Bladder microvascular endothelial cell (primary cell): Measurements from ENCODE around the gene RSPO4. TPM values are rescaled to one million over a fixed set of nuclear protein-coding genes. Genes with fewer than 3 reads are reported as not detected.

ENCODE experiments used
- total RNA-seq: library from RNA; depleted of rRNA; stranded (reverse); fragments of >200 nt; gene quantifications from 2 replicates; pipeline ENCODE4 v1.2.3, GENCODE V29; 2014

Gene RSPO4
- total RNA-seq, result not detected in 2 replicates

GRCh38 chr20:1001911-1002681 is at the start of gene RSPO4:
Gene RSPO4 (minus strand): TSS chr20:1002311. CDS start chr20:1002164, 147 bp downstream.

GRCh38 chr20:916125-916799 is 85.8 kb downstream of the RSPO4 start, which contains the start of gene ANGPT4:
Gene ANGPT4 (minus strand): TSS chr20:916334. CDS start chr20:916214, 120 bp downstream.

Other genes with a start within 250 kb of the RSPO4 start
- gene SLC52A3, start 233.8 kb downstream of the RSPO4 start, total RNA-seq, result 0.13 TPM in 1 of 2 replicates, not detected in the other
- 0.97 and 2.0 TPM in 2 replicates for gene FAM110A, start 168.6 kb downstream of the RSPO4 start, total RNA-seq
- not detected in 2 replicates for gene ANGPT4, start 86.0 kb downstream of the RSPO4 start, total RNA-seq
- 20.6 and 35.8 TPM in 2 replicates for gene PSMF1, start 116.3 kb upstream of the RSPO4 start, total RNA-seq
- gene TMEM74B, start 182.7 kb upstream of the RSPO4 start, total RNA-seq, result 0.16 and 0.25 TPM in 2 replicates
- 0.06 TPM in 1 of 2 replicates, not detected in the other for gene C20orf202, start 201.1 kb upstream of the RSPO4 start, total RNA-seq
- not detected in 2 replicates for gene RAD21L1, start 223.7 kb upstream of the RSPO4 start, total RNA-seq